Neutrophil (primary cell): Measurements from ENCODE around the gene RPL12.
A peak's percentile ranks its signal among the peaks of the same experiment; 100 is the strongest.

Experiments used
- H3K27ac ChIP-seq: fragments of 200-600 bp; sonication (generic); 2 replicates; pipeline ENCODE4 v1.5.1; 2016; ENCODE audit warnings: mild to moderate bottlenecking, moderate library complexity
- H3K27me3 ChIP-seq: fragments of 200-600 bp; sonication (generic); 2 replicates; pipeline ENCODE4 v1.6.0; 2016; ENCODE audit warnings: mild to moderate bottlenecking
- H3K36me3 ChIP-seq: fragments of 200-600 bp; sonication (generic); 2 replicates; pipeline ENCODE4 v1.5.1; 2017
- H3K4me1 ChIP-seq, 2 experiments: fragments of 200-600 bp in 1 of 2; sonication (generic) in 1 of 2; 1 replicate in 1 of 2; 2 replicates in 1 of 2; pipeline versions ENCODE4 v1.5.1 to v1.6.1; 2013 to 2016; ENCODE audit warnings: low read depth in 1 of 2, low read length in 1 of 2, mild to moderate bottlenecking in 1 of 2, moderate library complexity in 1 of 2; ENCODE audit not compliant: control insufficient read depth in 1 of 2, insufficient read depth in 1 of 2
- H3K4me3 ChIP-seq, 2 experiments: fragments of 200-600 bp in 1 of 2; sonication (generic) in 1 of 2; 1 replicate in 1 of 2; 2 replicates in 1 of 2; pipeline ENCODE4 v1.5.1; 2013 to 2016; ENCODE audit warnings: low read depth in 1 of 2, low read length in 1 of 2, mild to moderate bottlenecking in 1 of 2, moderate library complexity in 1 of 2
- H3K9me3 ChIP-seq: fragments of 200-600 bp; sonication (generic); 2 replicates; pipeline ENCODE4 v1.5.1; 2016
- TF ChIP-seq, protein P1 (sequence below): fragments of 200-600 bp; sonication (generic); IDR thresholded peaks from 2 replicates; pipeline ENCODE4 v1.5.1; 2016; ENCODE audit warnings: antibody characterized with exemption

The RPL12 gene

DNA sequence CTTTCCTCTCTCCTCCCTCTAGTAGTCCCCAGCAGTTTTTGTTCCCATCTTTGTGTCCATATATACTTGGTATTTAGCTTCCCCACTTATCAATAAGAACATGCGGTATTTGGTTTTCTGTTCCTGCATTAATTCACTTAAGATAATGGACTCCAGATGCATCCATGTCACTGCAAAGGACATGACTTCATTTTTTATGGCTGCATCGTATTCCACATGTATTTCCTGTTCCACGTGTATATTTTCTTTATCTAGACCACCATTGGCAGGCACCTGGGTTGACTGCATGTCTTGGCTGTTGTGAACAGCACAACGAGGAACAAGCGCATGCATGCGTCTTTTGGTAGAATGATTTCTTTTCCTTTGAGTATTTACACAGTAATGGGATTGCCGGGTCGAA is 20.8 kb downstream of the RPL12 start:
- no peaks in the 10 kb centered on the region for H3K27me3 ChIP-seq
- no peak overlapping the region for H3K27ac ChIP-seq
- peaks cover 51% of the 10 kb centered on the region for H3K36me3 ChIP-seq
- H3K4me1 ChIP-seq, result peaks cover 5 to 7% of the 10 kb centered on the region in 2 experiments
- H3K9me3 ChIP-seq, result no peaks in the 10 kb centered on the region
- H3K4me3 ChIP-seq, result no peak overlapping the region
- TF ChIP-seq, protein P1, sequence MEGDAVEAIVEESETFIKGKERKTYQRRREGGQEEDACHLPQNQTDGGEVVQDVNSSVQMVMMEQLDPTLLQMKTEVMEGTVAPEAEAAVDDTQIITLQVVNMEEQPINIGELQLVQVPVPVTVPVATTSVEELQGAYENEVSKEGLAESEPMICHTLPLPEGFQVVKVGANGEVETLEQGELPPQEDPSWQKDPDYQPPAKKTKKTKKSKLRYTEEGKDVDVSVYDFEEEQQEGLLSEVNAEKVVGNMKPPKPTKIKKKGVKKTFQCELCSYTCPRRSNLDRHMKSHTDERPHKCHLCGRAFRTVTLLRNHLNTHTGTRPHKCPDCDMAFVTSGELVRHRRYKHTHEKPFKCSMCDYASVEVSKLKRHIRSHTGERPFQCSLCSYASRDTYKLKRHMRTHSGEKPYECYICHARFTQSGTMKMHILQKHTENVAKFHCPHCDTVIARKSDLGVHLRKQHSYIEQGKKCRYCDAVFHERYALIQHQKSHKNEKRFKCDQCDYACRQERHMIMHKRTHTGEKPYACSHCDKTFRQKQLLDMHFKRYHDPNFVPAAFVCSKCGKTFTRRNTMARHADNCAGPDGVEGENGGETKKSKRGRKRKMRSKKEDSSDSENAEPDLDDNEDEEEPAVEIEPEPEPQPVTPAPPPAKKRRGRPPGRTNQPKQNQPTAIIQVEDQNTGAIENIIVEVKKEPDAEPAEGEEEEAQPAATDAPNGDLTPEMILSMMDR, result no peak

DNA sequence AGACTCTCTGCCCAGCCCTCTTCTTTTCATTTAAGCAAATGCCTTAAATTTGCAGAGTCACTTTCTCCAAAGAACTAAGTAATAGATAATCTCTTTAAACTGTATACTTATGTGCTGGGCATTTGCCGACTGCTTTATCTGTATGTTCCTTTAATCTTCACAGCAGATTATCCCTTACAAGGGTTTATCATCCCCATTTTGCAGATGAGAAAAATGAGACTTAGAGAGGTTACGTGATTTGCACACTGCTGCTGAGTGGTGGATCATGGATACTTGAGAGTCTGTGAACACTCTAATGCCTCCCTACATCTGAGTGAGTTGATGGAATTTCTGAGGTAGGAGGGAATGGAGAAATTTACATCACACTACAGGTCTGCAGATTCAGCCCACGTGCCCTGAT is 22.9 kb downstream of the RPL12 start:
- TF ChIP-seq, protein P1, result no peak
- no peak overlapping the region for H3K27ac ChIP-seq
- H3K4me1 ChIP-seq, result peaks cover 23 to 24% of the 10 kb centered on the region in 2 experiments
- no peaks in the 10 kb centered on the region for H3K9me3 ChIP-seq
- peaks cover 30% of the 10 kb centered on the region for H3K36me3 ChIP-seq
- H3K27me3 ChIP-seq, result no peaks in the 10 kb centered on the region
- no peak overlapping the region for H3K4me3 ChIP-seq

DNA sequence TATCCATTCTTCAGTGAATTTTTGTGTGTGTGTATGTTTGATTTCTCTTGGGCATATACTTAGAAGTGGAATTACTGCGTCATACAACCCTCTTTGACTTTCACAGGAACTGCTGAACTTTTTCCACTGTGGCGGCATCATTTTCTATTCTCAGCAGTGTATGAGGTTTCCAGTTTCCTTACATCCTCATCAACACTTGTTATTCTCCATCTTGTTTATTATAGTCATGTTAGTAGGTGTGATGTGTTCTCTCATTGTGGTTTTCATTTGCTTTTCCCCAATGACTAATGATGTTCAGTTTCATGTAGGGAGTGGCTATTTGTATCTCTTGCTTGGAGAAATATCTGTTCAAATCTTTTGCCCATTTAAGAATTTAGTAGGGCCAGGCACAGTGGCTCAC is 24.4 kb downstream of the RPL12 start:
- H3K36me3 ChIP-seq, result peaks cover 25% of the 10 kb centered on the region
- peaks cover 25% of the 10 kb centered on the region in 2 experiments for H3K4me1 ChIP-seq
- no peaks in the 10 kb centered on the region for H3K9me3 ChIP-seq
- H3K27ac ChIP-seq, result no peak overlapping the region
- no peak overlapping the region for H3K4me3 ChIP-seq
- TF ChIP-seq, protein P1, result no peak
- no peaks in the 10 kb centered on the region for H3K27me3 ChIP-seq

DNA sequence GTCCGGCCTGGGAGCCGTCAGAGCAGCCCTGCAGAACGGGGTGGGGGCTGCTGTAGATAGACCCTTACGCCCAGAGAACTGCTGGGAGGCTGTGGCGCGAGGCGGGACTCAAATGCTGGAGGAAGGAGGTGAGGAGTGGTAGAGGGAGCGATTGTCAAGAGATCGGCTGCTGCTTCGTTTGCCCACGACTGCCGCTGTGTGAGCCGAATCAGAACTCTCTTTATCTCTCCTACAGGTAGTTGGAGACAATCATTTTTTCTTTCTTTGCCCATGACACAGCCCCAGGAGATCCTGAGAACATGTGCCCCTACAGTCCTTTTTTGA is 26.6 kb downstream of the RPL12 start:
- TF ChIP-seq, protein P1, result no peak

DNA sequence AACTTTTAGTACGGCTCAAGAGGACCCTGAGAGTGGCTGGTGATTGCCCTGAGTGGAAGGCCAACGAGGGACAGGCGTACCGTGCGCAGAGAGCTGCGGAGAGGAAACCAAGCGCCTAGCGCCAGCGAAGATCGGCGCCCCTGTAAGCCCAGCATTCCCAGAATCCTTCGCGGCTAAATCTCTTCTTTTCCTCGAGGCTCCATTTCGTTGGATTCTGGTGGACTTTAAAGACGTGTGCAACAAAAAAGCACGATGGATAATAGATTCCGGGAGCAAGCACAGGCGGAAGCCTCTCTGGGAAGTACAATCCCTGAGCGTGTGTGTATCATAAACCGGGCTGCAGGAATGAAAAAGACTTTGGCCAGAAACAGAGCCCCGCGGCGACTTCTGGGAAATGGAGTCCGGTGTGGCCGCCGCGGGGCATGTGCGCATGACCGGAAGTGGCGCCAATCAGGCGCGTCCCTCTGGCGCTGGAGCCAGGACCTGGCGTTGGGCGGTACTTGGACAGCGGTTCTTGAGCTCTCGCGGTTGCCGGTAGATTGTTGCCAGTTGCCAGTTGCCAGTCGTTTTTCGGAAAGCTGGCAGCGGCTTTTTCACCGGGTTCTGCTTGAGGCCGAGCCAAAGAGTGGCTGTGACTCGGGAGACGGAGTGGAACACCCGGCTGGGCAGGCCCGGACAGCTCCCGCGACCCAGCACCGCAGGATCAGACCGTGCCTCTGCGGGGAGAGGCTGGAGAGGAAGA is 27.1 kb downstream of the RPL12 start, which contains the start of gene ZNF79:
ZNF79 (plus strand) TSS at position 449 of the 742 bp plus-strand sequence. CDS start 406 bp downstream, outside the sequence.
- Histone ChIP-seq H3K4me1 (peaks cover 25% of the 10 kb centered on the region in 2 experiments), H3K4me3 (peak within 1 kb of the TSS; percentile 85 to 92), H3K36me3 (peaks cover 7% of the 10 kb centered on the region), H3K27ac (peak within 1 kb of the TSS; percentile 85), H3K9me3 (no peaks in the 10 kb centered on the region), H3K27me3 (no peaks in the 10 kb centered on the region)
- TF ChIP-seq, protein P1, result peak; percentile 51

More for the DNA sequence above, 26.6 kb downstream of the RPL12 start:
- Histone ChIP-seq H3K4me1 (peaks cover 25% of the 10 kb centered on the region in 2 experiments), H3K9me3 (no peaks in the 10 kb centered on the region), H3K4me3 (peak overlapping the region; percentile 85 to 92), H3K36me3 (peaks cover 12% of the 10 kb centered on the region), H3K27ac (peak overlapping the region; percentile 85), H3K27me3 (no peaks in the 10 kb centered on the region)
